HL-60 (cell line): ENCODE measurements around the gene CSF1R.
"Not testable (repeated sequence)": the region's sequence is repeated elsewhere in the genome, so short reads cannot be mapped to it uniquely, and the experiment has no call there.

Source experiments
- DNase-seq, 2 experiments: peaks; one replicate each; pipeline ENCODE4 v3.0.0-alpha.2; 2010 to 2020; ENCODE audit warnings: low read depth in 1 of 2, low spot score in 1 of 2
- H3K27ac ChIP-seq: fragments of 250-450 bp; sonication (Bioruptor Pico); replicated peaks from 2 replicates; pipeline ENCODE4 v1.5.1; 2020; ENCODE audit warnings: mild to moderate bottlenecking, moderate library complexity
- H3K27me3 ChIP-seq: fragments of 250-450 bp; sonication (Bioruptor Pico); 2 replicates; pipeline ENCODE4 v1.5.1; 2021; ENCODE audit warnings: mild to moderate bottlenecking, moderate library complexity; ENCODE audit not compliant: insufficient read depth, poor library complexity, severe bottlenecking
- H3K4me3 ChIP-seq: replicated peaks from 2 replicates; pipeline ENCODE4 v1.5.1; 2011; ENCODE audit warnings: mild to moderate bottlenecking, control low read depth, low read length; ENCODE audit not compliant: insufficient read depth
- CTCF ChIP-seq: IDR thresholded peaks from one replicate; pipeline ENCODE4 v1.5.1; 2011; ENCODE audit warnings: low read length, control low read depth, inconsistent platforms; ENCODE audit not compliant: insufficient read depth
- GABPA ChIP-seq: IDR thresholded peaks from 2 replicates; pipeline ENCODE4 v1.6.1; 2012; ENCODE audit warnings: low read depth
- POLR2AphosphoS5 ChIP-seq: IDR thresholded peaks from 2 replicates; pipeline ENCODE4 v1.6.1; 2012; ENCODE audit warnings: low read depth
- REST ChIP-seq: IDR thresholded peaks from 2 replicates; pipeline ENCODE4 v1.6.1; 2012; ENCODE audit warnings: low read depth; ENCODE audit not compliant: insufficient replicate concordance
- SPI1 ChIP-seq: IDR thresholded peaks from 2 replicates; pipeline ENCODE4 v1.6.1; 2012; ENCODE audit warnings: low read depth, mild to moderate bottlenecking, borderline replicate concordance

The CSF1R gene

GRCh38 chr5:150035139-150035895 is 51.0 kb downstream of the CSF1R start:
- Histone ChIP-seq H3K27me3 (no peaks in the 10 kb centered on the region), H3K27ac (no peak overlapping the region), H3K4me3 (no peak overlapping the region)
- peak in 1 of 2 experiments; percentile 30 for DNase-seq
- TF ChIP-seq POLR2AphosphoS5 (no peak), GABPA (no peak), SPI1 (no peak), CTCF (no peak), REST (no peak)

- H3K27ac ChIP-seq: no peak overlapping the region
- TF ChIP-seq SPI1 (no peak), REST (no peak), CTCF (no peak), GABPA (no peak), POLR2AphosphoS5 (no peak)
- no peaks in the 10 kb centered on the region for H3K27me3 ChIP-seq
- no peak for DNase-seq
- no peak overlapping the region for H3K4me3 ChIP-seq
These were observed 51.7 kb downstream of the CSF1R start for GRCh38 chr5:150034662-150035061.

- Histone ChIP-seq H3K27ac (no peak overlapping the region), H3K4me3 (no peak overlapping the region), H3K27me3 (no peaks in the 10 kb centered on the region)
- TF ChIP-seq REST (no peak), CTCF (no peak), SPI1 (no peak), GABPA (no peak), POLR2AphosphoS5 (no peak)
- no peak for DNase-seq
These were observed 53.0 kb downstream of the CSF1R start for GRCh38 chr5:150033334-150033733.

GRCh38 chr5:150028047-150028446 is 58.3 kb downstream of the CSF1R start:
- DNase-seq, H3K27me3 ChIP-seq, H3K4me3 ChIP-seq, H3K27ac ChIP-seq: not testable (repeated sequence)
